Endothelial cell (in vitro differentiated cells): Measurements from ENCODE around the gene KLF15. TPM values are rescaled to one million over a fixed set of nuclear protein-coding genes. Genes with fewer than 3 reads are reported as not detected.
"Not testable (repeated sequence)": the region's sequence is repeated elsewhere in the genome, so short reads cannot be mapped to it uniquely, and the experiment has no call there.

Experiments used
- DNase-seq: peaks from one replicate; pipeline ENCODE4 v3.0.0; 2021; ENCODE audit warnings: low spot score
- H3K27ac Mint-ChIP-seq: one replicate; pipeline ENCODE4 v1.8.0; 2021; ENCODE audit warnings: mixed read lengths, inconsistent platforms; ENCODE audit not compliant: unreplicated experiment
- H3K27me3 Mint-ChIP-seq: one replicate; pipeline ENCODE4 v1.8.0; 2021; ENCODE audit warnings: mild to moderate bottlenecking, moderate library complexity, mixed read lengths, inconsistent platforms; ENCODE audit not compliant: unreplicated experiment
- H3K36me3 Mint-ChIP-seq: one replicate; pipeline ENCODE4 v1.8.0; 2021; ENCODE audit warnings: mild to moderate bottlenecking, low read depth, mixed read lengths, inconsistent platforms; ENCODE audit not compliant: unreplicated experiment
- H3K4me1 Mint-ChIP-seq: one replicate; pipeline ENCODE4 v1.8.0; 2021; ENCODE audit warnings: mild to moderate bottlenecking, mixed read lengths, inconsistent platforms; ENCODE audit not compliant: unreplicated experiment
- H3K4me3 Mint-ChIP-seq: one replicate; pipeline ENCODE4 v1.8.0; 2021; ENCODE audit warnings: mild to moderate bottlenecking, mixed read lengths, inconsistent platforms; ENCODE audit not compliant: unreplicated experiment
- H3K9me3 Mint-ChIP-seq: one replicate; pipeline ENCODE4 v1.8.0; 2021; ENCODE audit warnings: mixed read lengths, inconsistent platforms; ENCODE audit not compliant: unreplicated experiment
- CTCF ChIP-seq: fragments of 200-600 bp; sonication (generic); IDR thresholded peaks from one replicate; pipeline ENCODE4 v1.5.0; 2021; ENCODE audit warnings: antibody characterized with exemption; ENCODE audit not compliant: unreplicated experiment
- total RNA-seq: library from RNA; stranded (reverse); fragmentation: NEBNext Ultra II Directional; extraction: Animal tissue kit (Norgen Biotek cat#: 25700); gene quantifications from one replicate; pipeline ENCODE4 v1.2.1, GENCODE V29; 2021; ENCODE audit not compliant: unreplicated experiment

The KLF15 gene
- total RNA-seq, 1 donor from 2014 or later, result 0.67 TPM

GRCh38 chr3:126338790-126339288 is 18.4 kb downstream of the KLF15 start:
- Mint-ChIP-seq H3K4me1 (no peaks in the 10 kb centered on the region), H3K36me3 (no peaks in the 10 kb centered on the region), H3K27me3 (peaks cover 2% of the 10 kb centered on the region), H3K4me3 (no peak overlapping the region), H3K27ac (no peak overlapping the region), H3K9me3 (no peaks in the 10 kb centered on the region)
- no peak for DNase-seq
- no peak for TF ChIP-seq CTCF

- H3K4me1 Mint-ChIP-seq, result no peaks in the 10 kb centered on the region
- H3K36me3 Mint-ChIP-seq, result no peaks in the 10 kb centered on the region
- no peak for DNase-seq
- H3K27me3 Mint-ChIP-seq, result peaks cover 2% of the 10 kb centered on the region
- TF ChIP-seq CTCF, result no peak
- H3K4me3 Mint-ChIP-seq, result no peak overlapping the region
- H3K9me3 Mint-ChIP-seq, result no peaks in the 10 kb centered on the region
- no peak overlapping the region for H3K27ac Mint-ChIP-seq
Measured at GRCh38 chr3:126337980-126338651, 19.1 kb downstream of the KLF15 start.

GRCh38 chr3:126331812-126332336 is 25.3 kb downstream of the KLF15 start:
- DNase-seq, H3K4me3 Mint-ChIP-seq, H3K27me3 Mint-ChIP-seq, H3K4me1 Mint-ChIP-seq, H3K9me3 Mint-ChIP-seq, H3K36me3 Mint-ChIP-seq, H3K27ac Mint-ChIP-seq: not testable (repeated sequence)

GRCh38 chr3:126329927-126330725 is 27.1 kb downstream of the KLF15 start:
- Mint-ChIP-seq H3K27ac (no peak overlapping the region), H3K36me3 (peaks cover 5% of the 10 kb centered on the region), H3K27me3 (no peaks in the 10 kb centered on the region), H3K9me3 (peaks cover 6% of the 10 kb centered on the region), H3K4me3 (no peak overlapping the region), H3K4me1 (no peaks in the 10 kb centered on the region)
- TF ChIP-seq CTCF, result no peak
- DNase-seq, result no peak

GRCh38 chr3:126326629-126327028 is 30.6 kb downstream of the KLF15 start:
- H3K27ac Mint-ChIP-seq, result no peak overlapping the region
- H3K36me3 Mint-ChIP-seq, result peaks cover 5% of the 10 kb centered on the region
- no peak for TF ChIP-seq CTCF
- H3K4me1 Mint-ChIP-seq, result no peaks in the 10 kb centered on the region
- no peak overlapping the region for H3K4me3 Mint-ChIP-seq
- peaks cover 6% of the 10 kb centered on the region for H3K9me3 Mint-ChIP-seq
- DNase-seq, result no peak
- H3K27me3 Mint-ChIP-seq, result no peaks in the 10 kb centered on the region
